ENCODE results near the gene NACC2.

DNA sequence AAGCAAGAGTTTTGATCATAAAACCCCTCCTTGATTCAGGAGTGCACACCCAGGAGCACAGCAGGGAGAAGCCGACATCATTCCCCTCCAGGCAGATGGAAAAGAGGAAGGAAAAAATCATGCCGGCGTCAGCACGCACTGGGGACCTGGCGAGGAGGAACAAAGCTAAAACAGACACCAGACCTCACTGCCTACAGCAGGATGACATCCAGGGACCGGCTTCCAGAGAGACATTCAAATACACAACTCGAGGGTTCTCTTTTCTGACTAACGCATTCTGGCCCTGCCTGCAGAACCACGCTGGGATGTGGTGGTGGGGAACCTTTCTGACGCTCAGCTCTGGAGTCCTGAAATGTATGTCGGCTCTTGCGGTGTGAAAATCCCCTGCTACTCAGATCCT is 136.6 kb downstream of the NACC2 start:
- TF ChIP-seq, protein P1, sequence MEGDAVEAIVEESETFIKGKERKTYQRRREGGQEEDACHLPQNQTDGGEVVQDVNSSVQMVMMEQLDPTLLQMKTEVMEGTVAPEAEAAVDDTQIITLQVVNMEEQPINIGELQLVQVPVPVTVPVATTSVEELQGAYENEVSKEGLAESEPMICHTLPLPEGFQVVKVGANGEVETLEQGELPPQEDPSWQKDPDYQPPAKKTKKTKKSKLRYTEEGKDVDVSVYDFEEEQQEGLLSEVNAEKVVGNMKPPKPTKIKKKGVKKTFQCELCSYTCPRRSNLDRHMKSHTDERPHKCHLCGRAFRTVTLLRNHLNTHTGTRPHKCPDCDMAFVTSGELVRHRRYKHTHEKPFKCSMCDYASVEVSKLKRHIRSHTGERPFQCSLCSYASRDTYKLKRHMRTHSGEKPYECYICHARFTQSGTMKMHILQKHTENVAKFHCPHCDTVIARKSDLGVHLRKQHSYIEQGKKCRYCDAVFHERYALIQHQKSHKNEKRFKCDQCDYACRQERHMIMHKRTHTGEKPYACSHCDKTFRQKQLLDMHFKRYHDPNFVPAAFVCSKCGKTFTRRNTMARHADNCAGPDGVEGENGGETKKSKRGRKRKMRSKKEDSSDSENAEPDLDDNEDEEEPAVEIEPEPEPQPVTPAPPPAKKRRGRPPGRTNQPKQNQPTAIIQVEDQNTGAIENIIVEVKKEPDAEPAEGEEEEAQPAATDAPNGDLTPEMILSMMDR (IDR thresholded peaks at IDR 0.05): no peak
- TF ChIP-seq ZFX (IDR thresholded peaks at IDR 0.05; ENCODE audit: borderline replicate concordance): no peak

All from 22Rv1 (cell line).